Small intestine (tissue), 7 donors: ENCODE results near the gene KRT2. TPM values are rescaled to one million over a fixed set of nuclear protein-coding genes. Genes with fewer than 3 reads are reported as not detected.

Source experiments
- DNase-seq, 2 donors: peaks; one replicate each; pipeline versions ENCODE4 v3.0.0 to v3.0.0-alpha.2; 2013
- FAIRE-seq: peaks from 2 replicates; lab custom pipeline; 2012; peaks lifted over from hg19 to GRCh38; lab: Jason Lieb, UNC
- H3K27ac ChIP-seq, 3 donors: one replicate each; pipeline ENCODE4 v1.5.1; 2013; ENCODE audit warnings: low read length in 2 of 3, mild to moderate bottlenecking in 2 of 3, control low read depth in 1 of 3, inconsistent platforms in 1 of 3, low read depth in 1 of 3, moderate library complexity in 1 of 3
- H3K27me3 ChIP-seq, 3 donors: one replicate each; pipeline ENCODE4 v1.6.1; 2013; ENCODE audit warnings: low read length in 3 of 3, inconsistent platforms in 1 of 3; ENCODE audit not compliant: control insufficient read depth in 3 of 3, insufficient read depth in 3 of 3
- H3K36me3 ChIP-seq, 3 donors: one replicate each; pipeline ENCODE4 v1.6.1; 2013; ENCODE audit warnings: low read length in 3 of 3, inconsistent platforms in 1 of 3, low read depth in 1 of 3, mild to moderate bottlenecking in 1 of 3, moderate library complexity in 1 of 3; ENCODE audit not compliant: control insufficient read depth in 3 of 3, insufficient read depth in 2 of 3
- H3K4me1 ChIP-seq, 3 donors: one replicate each; pipeline ENCODE4 v1.6.1; 2013; ENCODE audit warnings: low read length in 2 of 3, inconsistent platforms in 1 of 3, low read depth in 1 of 3, mild to moderate bottlenecking in 1 of 3, moderate library complexity in 1 of 3; ENCODE audit not compliant: control insufficient read depth in 3 of 3, insufficient read depth in 2 of 3
- H3K4me3 ChIP-seq, 3 donors: one replicate each; pipeline ENCODE4 v1.5.1; 2013; ENCODE audit warnings: low read length in 3 of 3, control low read depth in 1 of 3, inconsistent platforms in 1 of 3, low read depth in 1 of 3, mild to moderate bottlenecking in 1 of 3, moderate library complexity in 1 of 3
- H3K9me3 ChIP-seq, 2 donors: one replicate each; pipeline ENCODE4 v1.6.1; 2013; ENCODE audit warnings: low read depth in 1 of 2, low read length in 1 of 2; ENCODE audit not compliant: control insufficient read depth in 2 of 2, insufficient read depth in 1 of 2
- WGBS, 3 donors: extraction: QIAGEN DNeasy Blood & Tissue Kit; methylation state at CpG; one replicate each; pipeline ENCODE4 v1.1.7; 2013; 5-methylcytosine and 5-hydroxymethylcytosine counted together
- polyA plus RNA-seq, 4 donors: library from polyadenylated mRNA; stranded (reverse) in 3 of 4; unstranded in 1 of 4; fragments of 200-250 nt in 3 of 4; fragments of 120-200 nt in 1 of 4; gene quantifications; one replicate each; pipeline versions ENCODE4 v1.2.1 to v1.2.3, GENCODE V29; 2013
- donor health status: healthy with polysubstance abuse.
- donor health status: control.
- donor health status: control.
- donor health status: Bipolar disorder and iron deficiency.
- donor health status: healthy.

The KRT2 gene
- polyA plus RNA-seq, 4 donors = 1.1 to 2.2 (median 1.1) TPM; not detected in 1

DNA sequence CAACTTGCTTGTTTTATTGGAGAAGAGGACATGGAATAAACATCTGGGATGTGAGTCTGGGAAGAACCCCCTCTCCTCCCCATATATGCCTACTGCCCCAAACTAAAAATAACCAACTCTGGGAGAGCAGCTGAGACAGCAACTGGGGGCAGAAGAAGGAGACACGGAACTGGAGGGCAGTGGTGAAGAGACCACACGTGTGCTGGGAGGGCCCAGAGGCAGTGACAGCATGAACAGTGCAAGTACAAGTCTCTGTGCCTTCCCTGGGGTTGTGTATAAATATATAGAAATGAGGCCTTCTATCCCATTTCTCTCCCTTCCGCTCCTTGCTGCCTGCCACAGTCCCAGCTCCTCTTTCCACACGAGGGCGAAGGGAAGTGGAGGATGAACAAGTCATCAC, 29.7 kb downstream of the KRT2 start:
- DNase-seq (no peak), FAIRE-seq (no peak)
- 71 to 93% (median 89%) methylated on average over 5 of the region's 5 CpGs for WGBS, 3 donors
- no peaks in the 10 kb centered on the region for H3K9me3 ChIP-seq
- peaks cover 0 to 5% (median 0%) of the 10 kb centered on the region in 3 donors for H3K27me3 ChIP-seq
- H3K27ac ChIP-seq = no peak overlapping the region
- H3K36me3 ChIP-seq = no peaks in the 10 kb centered on the region
- H3K4me1 ChIP-seq = no peaks in the 10 kb centered on the region
- H3K4me3 ChIP-seq = no peak overlapping the region

DNA sequence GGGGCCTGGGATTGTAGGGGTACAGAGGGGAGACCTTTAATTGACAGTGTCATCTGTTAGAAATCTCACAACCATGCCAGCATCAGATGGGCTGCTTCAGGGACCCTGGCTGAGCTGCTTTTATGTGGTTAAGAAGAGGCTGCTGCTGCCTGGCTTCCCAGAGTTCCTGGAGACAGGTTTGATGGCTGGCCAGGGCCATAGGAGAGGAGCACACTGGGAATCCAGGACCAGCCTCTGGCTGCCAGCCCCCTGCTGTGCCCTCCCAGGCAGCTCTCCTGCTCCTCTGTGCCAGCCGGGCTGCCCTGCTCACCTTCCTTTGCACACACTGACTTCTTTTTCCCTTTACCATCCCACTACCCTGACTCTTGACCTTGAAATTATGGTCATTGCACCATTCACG, 33.1 kb downstream of the KRT2 start:
- Histone ChIP-seq H3K4me3 (no peak overlapping the region), H3K27ac (no peak overlapping the region), H3K4me1 (peaks cover 0 to 3% (median 0%) of the 10 kb centered on the region in 3 donors), H3K36me3 (no peaks in the 10 kb centered on the region), H3K9me3 (no peaks in the 10 kb centered on the region), H3K27me3 (peaks cover 0 to 10% (median 0%) of the 10 kb centered on the region in 3 donors)
- no peak for FAIRE-seq
- no peak for DNase-seq
- whole genome bisulfite sequencing, 3 donors = 76 to 83% (median 78%) methylated on average over 2 of the region's 2 CpGs

- no peak for DNase-seq
- H3K27ac ChIP-seq = no peak within 1 kb of the TSS
- H3K9me3 ChIP-seq = no peaks in the 10 kb centered on the region
- FAIRE-seq = no peak
- 86 to 92% (median 89%) methylated on average over 14 of the region's 14 CpGs for WGBS, 3 donors
- H3K36me3 ChIP-seq = no peaks in the 10 kb centered on the region
- peaks cover 0 to 3% (median 0%) of the 10 kb centered on the region in 3 donors for H3K4me1 ChIP-seq
- H3K27me3 ChIP-seq = peaks cover 0 to 13% (median 0%) of the 10 kb centered on the region in 3 donors
- H3K4me3 ChIP-seq = no peak within 1 kb of the TSS
Measured at GRCh38 chr12:52618216-52618615, 33.8 kb downstream of the KRT2 start, which contains the start of gene KRT73. KRT73 (minus strand) TSS chr12:52618559; CDS start chr12:52618524, 35 bp downstream.

GRCh38 chr12:52617403-52617785, 34.6 kb downstream of the KRT2 start:
- Histone ChIP-seq H3K4me1 (peaks cover 0 to 3% (median 0%) of the 10 kb centered on the region in 3 donors), H3K4me3 (no peak overlapping the region), H3K27me3 (peaks cover 0 to 13% (median 0%) of the 10 kb centered on the region in 3 donors), H3K9me3 (no peaks in the 10 kb centered on the region), H3K27ac (no peak overlapping the region), H3K36me3 (no peaks in the 10 kb centered on the region)
- FAIRE-seq (no peak), DNase-seq (no peak)
- WGBS, 3 donors = 80 to 91% (median 87%) methylated on average over 7 of the region's 7 CpGs

DNA sequence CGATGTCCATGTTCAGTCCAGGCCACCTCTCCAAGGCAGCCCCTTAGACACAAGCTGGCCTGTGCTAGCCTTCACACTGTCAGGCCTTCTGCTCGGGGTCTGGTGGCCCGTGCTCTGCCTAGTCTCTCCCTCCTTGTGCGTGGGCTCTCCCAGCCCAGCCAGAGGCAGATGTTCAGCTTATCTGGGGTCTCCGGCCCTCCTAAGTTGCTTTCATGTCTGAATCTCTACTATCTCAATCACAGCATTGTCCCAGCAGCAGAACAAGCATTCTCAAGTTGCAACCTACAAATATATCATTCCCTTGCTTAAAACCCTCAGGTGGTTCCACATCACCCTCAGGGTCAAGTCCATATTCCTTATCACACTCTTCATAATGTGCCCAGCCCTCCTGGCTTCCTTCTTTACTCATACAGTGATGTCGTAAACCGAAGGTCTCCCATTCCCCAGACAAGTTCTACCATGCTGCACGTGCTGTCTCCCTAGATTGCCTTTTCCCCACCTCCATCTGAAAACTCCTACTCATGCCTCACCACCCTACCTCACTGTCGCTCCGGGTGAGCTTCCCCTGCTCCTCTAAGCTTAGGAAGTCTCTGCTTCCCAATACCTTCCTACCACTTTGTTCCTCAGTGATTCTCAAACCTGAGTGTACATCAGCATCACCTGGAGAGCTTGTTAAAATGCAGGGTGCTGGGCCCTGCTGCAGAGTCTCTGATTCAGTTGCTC, 35.2 kb downstream of the KRT2 start:
- no peaks in the 10 kb centered on the region for H3K36me3 ChIP-seq
- peaks cover 0 to 13% (median 0%) of the 10 kb centered on the region in 3 donors for H3K27me3 ChIP-seq
- peak; percentile 50 to 80 for DNase-seq
- 59 to 78% (median 70%) methylated on average over 10 of the region's 10 CpGs for WGBS, 3 donors
- no peak for FAIRE-seq
- no peak overlapping the region for H3K27ac ChIP-seq
- no peak overlapping the region for H3K4me3 ChIP-seq
- peaks cover 0 to 3% (median 0%) of the 10 kb centered on the region in 3 donors for H3K4me1 ChIP-seq
- H3K9me3 ChIP-seq = no peaks in the 10 kb centered on the region

- FAIRE-seq (no peak), DNase-seq (no peak)
- Histone ChIP-seq H3K9me3 (no peaks in the 10 kb centered on the region), H3K4me3 (no peak overlapping the region), H3K4me1 (peaks cover 0 to 3% (median 0%) of the 10 kb centered on the region in 3 donors), H3K27ac (no peak overlapping the region), H3K27me3 (peaks cover 0 to 17% (median 0%) of the 10 kb centered on the region in 3 donors), H3K36me3 (no peaks in the 10 kb centered on the region)
- WGBS, 3 donors = 72 to 86% (median 86%) methylated on average over 9 of the region's 9 CpGs
Measured at GRCh38 chr12:52615912-52616311, 36.1 kb downstream of the KRT2 start.

DNA sequence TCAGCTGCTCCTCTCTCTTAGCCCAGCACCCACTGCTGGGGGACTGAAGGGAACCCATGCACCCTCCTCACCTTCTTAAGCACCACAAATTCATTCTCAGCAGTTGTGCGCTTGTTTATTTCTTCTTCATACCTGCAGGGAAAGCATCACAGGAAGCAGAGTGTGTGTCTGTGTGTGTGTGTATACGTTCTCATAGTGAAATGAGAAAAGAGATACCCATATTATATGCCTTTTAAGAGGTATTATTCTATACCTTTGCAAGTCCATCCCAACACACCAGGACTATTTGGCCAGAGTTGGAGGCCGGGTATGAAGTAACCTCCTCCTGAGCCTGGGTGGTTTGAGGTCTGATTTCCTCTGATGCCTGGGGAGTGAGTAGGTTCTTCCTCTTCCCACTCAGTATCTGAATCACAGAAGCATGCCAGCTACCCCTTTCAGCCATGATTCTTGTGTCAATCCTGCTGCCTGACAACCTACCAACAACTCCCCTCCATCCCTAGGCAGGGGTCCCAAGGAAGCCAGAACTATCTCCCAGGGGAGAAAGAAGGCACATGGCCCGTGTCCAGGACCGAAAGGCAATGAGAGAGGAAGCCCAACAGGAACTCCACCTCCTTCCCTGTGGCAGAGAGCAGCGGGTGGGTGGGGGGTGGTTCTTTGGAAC, 36.7 kb downstream of the KRT2 start:
- FAIRE-seq = no peak
- no peak for DNase-seq
- H3K27me3 ChIP-seq = peaks cover 0 to 22% (median 4%) of the 10 kb centered on the region in 3 donors
- no peak overlapping the region for H3K27ac ChIP-seq
- no peaks in the 10 kb centered on the region for H3K36me3 ChIP-seq
- H3K9me3 ChIP-seq = no peaks in the 10 kb centered on the region
- WGBS, 3 donors = 54 to 85% (median 69%) methylated on average over 6 of the region's 6 CpGs
- no peak overlapping the region for H3K4me3 ChIP-seq
- H3K4me1 ChIP-seq = peaks cover 0 to 3% (median 0%) of the 10 kb centered on the region in 3 donors

DNA sequence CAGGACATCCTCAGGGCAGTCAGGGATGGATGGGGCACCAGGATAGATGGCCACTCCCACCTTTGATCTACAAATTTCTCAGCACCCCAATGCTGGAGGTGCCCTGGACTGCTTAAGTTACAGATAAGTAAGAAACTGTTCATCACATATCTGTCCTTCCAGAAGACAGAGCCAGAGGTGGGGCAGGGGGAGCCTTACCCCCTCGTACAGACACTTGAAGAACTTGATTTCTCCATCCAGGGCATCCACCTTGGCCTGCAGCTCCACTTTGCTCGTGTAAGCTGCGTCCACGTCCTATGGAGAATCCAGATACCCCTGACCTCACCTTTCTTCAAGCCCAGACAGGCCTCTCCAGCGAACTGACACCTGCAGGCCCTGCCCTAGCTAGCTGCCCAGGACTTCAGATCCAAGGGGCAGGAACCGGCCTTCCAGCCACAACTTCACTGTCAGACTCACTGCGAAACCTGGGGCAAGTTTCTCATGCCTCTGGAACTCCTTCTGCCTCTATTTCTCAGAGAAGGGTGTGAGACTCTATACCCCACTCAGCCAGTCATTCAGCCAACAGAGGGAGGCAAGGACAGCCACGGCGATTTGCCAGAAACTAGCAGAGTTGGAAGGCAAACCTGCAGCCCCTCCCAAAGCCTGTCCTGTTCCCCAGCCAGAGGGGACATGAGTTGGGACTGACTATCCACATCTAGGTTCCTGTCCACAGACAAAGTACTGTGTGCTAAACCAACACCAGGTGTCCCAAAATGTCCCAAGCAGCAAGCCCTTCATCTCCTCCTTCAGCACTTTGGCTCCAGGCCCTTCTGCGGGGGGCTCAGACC, 37.4 kb downstream of the KRT2 start:
- FAIRE-seq (no peak), DNase-seq (no peak)
- Histone ChIP-seq H3K4me1 (peaks cover 0 to 3% (median 0%) of the 10 kb centered on the region in 3 donors), H3K27ac (no peak overlapping the region), H3K27me3 (peaks cover 0 to 25% (median 4%) of the 10 kb centered on the region in 3 donors), H3K9me3 (no peaks in the 10 kb centered on the region), H3K4me3 (no peak overlapping the region), H3K36me3 (no peaks in the 10 kb centered on the region)
- 80 to 87% (median 85%) methylated on average over 10 of the region's 10 CpGs for WGBS, 3 donors
